Suprapubic skin (tissue), 3 donors: Measurements from ENCODE around the gene MYH10.
"Not testable (repeated sequence)": the region's sequence is repeated elsewhere in the genome, so short reads cannot be mapped to it uniquely, and the experiment has no call there.

Experiments used
- CTCF ChIP-seq, 2 donors: fragments of 200-600 bp in 1 of 2; fragments of 450-650 bp in 1 of 2; sonication (generic) in 1 of 2; IDR thresholded peaks; one replicate each; pipeline ENCODE4 v1.5.1; 2016 to 2019; ENCODE audit warnings: antibody characterized with exemption in 2 of 2, mild to moderate bottlenecking in 1 of 2, moderate library complexity in 1 of 2
- EP300 ChIP-seq: sonication (generic); formaldehyde crosslinking; IDR thresholded peaks from one replicate; pipeline ENCODE4 v1.6.1; 2017; ENCODE audit warnings: antibody characterized with exemption

DNA sequence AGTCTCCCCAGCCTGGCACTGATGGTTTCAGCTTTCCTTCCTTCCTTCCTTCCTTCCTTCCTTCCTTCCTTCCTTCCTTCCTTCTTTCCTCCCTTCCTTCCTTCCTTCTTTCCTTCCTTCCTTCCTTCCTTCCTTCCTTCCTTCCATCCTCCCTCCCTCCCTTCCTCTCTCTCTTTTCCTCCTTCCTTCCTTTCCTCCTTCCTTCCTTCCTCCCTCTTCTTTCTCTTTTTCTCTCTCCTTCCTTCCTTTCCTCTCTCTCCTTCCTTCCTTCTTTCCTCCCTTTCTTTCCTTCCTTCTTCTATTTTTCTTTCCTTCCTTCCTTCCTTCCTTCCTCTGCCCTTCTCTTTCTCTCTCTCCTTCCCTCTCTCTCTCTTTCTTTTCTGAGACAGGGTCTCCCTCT is 30.2 kb upstream of the MYH10 start:
- not testable (repeated sequence) for TF ChIP-seq EP300; CTCF (IDR thresholded peaks at IDR 0.05)
